ENCODE measurements around the gene ZNF423. TPM values are rescaled to one million over a fixed set of nuclear protein-coding genes. Genes with fewer than 3 reads are reported as not detected.

Gene ZNF423
- total RNA-seq, result not detected

- H3K27me3 Mint-ChIP-seq (ENCODE audit: low read depth), result peaks cover 61% of the 10 kb centered on the region
- no peaks in the 10 kb centered on the region for H3K9me3 Mint-ChIP-seq
- peak in 1 of 2 donors; percentile 15 for DNase-seq
- ATAC-seq (replicated peaks in 1 of 2), result no peak
- H3K4me3 Mint-ChIP-seq, result peak within 1 kb of the TSS; percentile 75 to 81
- H3K36me3 Mint-ChIP-seq (ENCODE audit: insufficient read depth in 2 of 2), result peaks cover 2% of the 10 kb centered on the region in 2 donors
- H3K4me1 Mint-ChIP-seq (ENCODE audit: low read depth), result peaks cover 5% of the 10 kb centered on the region
- no peak within 1 kb of the TSS for H3K27ac Mint-ChIP-seq
Observed at GRCh38 chr16:49855822-49856671, at the start of gene ZNF423. Gene ZNF423, minus strand, starts transcription at chr16:49856112. Its CDS starts 338 bp downstream, at chr16:49855774.

- peaks cover 4% of the 10 kb centered on the region for H3K27me3 Mint-ChIP-seq (ENCODE audit: low read depth)
- no peaks in the 10 kb centered on the region for H3K4me1 Mint-ChIP-seq (ENCODE audit: low read depth)
- H3K36me3 Mint-ChIP-seq (ENCODE audit: insufficient read depth in 2 of 2), result no peaks in the 10 kb centered on the region
- H3K4me3 Mint-ChIP-seq, result no peak overlapping the region
- ATAC-seq (replicated peaks in 1 of 2), result no peak
- no peaks in the 10 kb centered on the region for H3K9me3 Mint-ChIP-seq
- DNase-seq, result no peak
- H3K27ac Mint-ChIP-seq, result no peak overlapping the region
Observed at GRCh38 chr16:49904348-49905062, 48.6 kb upstream of the ZNF423 start.

- Mint-ChIP-seq H3K36me3 (ENCODE audit: insufficient read depth in 2 of 2) (no peaks in the 10 kb centered on the region), H3K27ac (no peak overlapping the region), H3K4me1 (ENCODE audit: low read depth) (no peaks in the 10 kb centered on the region), H3K4me3 (no peak overlapping the region), H3K27me3 (ENCODE audit: low read depth) (no peaks in the 10 kb centered on the region), H3K9me3 (no peaks in the 10 kb centered on the region)
- ATAC-seq (replicated peaks in 1 of 2) (no peak), DNase-seq (no peak)
Observed at GRCh38 chr16:49902908-49903307, 47.0 kb upstream of the ZNF423 start.

GRCh38 chr16:49901711-49902110, 45.8 kb upstream of the ZNF423 start:
- ATAC-seq (replicated peaks in 1 of 2) (no peak), DNase-seq (no peak)
- H3K4me3 Mint-ChIP-seq, result no peak overlapping the region
- H3K4me1 Mint-ChIP-seq (ENCODE audit: low read depth), result no peaks in the 10 kb centered on the region
- H3K36me3 Mint-ChIP-seq (ENCODE audit: insufficient read depth in 2 of 2), result no peaks in the 10 kb centered on the region
- no peak overlapping the region for H3K27ac Mint-ChIP-seq
- H3K27me3 Mint-ChIP-seq (ENCODE audit: low read depth), result no peaks in the 10 kb centered on the region
- no peaks in the 10 kb centered on the region for H3K9me3 Mint-ChIP-seq

GRCh38 chr16:49900875-49901274, 45.0 kb upstream of the ZNF423 start:
- no peaks in the 10 kb centered on the region for H3K27me3 Mint-ChIP-seq (ENCODE audit: low read depth)
- DNase-seq, result no peak
- H3K4me1 Mint-ChIP-seq (ENCODE audit: low read depth), result no peaks in the 10 kb centered on the region
- no peaks in the 10 kb centered on the region for H3K9me3 Mint-ChIP-seq
- no peaks in the 10 kb centered on the region for H3K36me3 Mint-ChIP-seq (ENCODE audit: insufficient read depth in 2 of 2)
- no peak overlapping the region for H3K27ac Mint-ChIP-seq
- no peak for ATAC-seq (replicated peaks in 1 of 2)
- H3K4me3 Mint-ChIP-seq, result no peak overlapping the region

GRCh38 chr16:49899991-49900695, 44.2 kb upstream of the ZNF423 start:
- DNase-seq (no peak), ATAC-seq (replicated peaks in 1 of 2) (no peak)
- H3K9me3 Mint-ChIP-seq, result no peaks in the 10 kb centered on the region
- H3K27ac Mint-ChIP-seq, result no peak overlapping the region
- no peak overlapping the region for H3K4me3 Mint-ChIP-seq
- H3K4me1 Mint-ChIP-seq (ENCODE audit: low read depth), result no peaks in the 10 kb centered on the region
- H3K36me3 Mint-ChIP-seq (ENCODE audit: insufficient read depth in 2 of 2), result no peaks in the 10 kb centered on the region
- H3K27me3 Mint-ChIP-seq (ENCODE audit: low read depth), result no peaks in the 10 kb centered on the region

GRCh38 chr16:49896447-49896964, 40.6 kb upstream of the ZNF423 start:
- no peak for ATAC-seq (replicated peaks in 1 of 2)
- Mint-ChIP-seq H3K27ac (no peak overlapping the region), H3K9me3 (no peaks in the 10 kb centered on the region), H3K27me3 (ENCODE audit: low read depth) (peaks cover 8% of the 10 kb centered on the region), H3K4me1 (ENCODE audit: low read depth) (no peaks in the 10 kb centered on the region), H3K4me3 (no peak overlapping the region), H3K36me3 (ENCODE audit: insufficient read depth in 2 of 2) (no peaks in the 10 kb centered on the region)
- DNase-seq, result no peak

GRCh38 chr16:49890876-49891275, 35.0 kb upstream of the ZNF423 start:
- Mint-ChIP-seq H3K4me1 (ENCODE audit: low read depth) (no peaks in the 10 kb centered on the region), H3K4me3 (no peak overlapping the region), H3K36me3 (ENCODE audit: insufficient read depth in 2 of 2) (peaks cover 2 to 3% of the 10 kb centered on the region in 2 donors), H3K27me3 (ENCODE audit: low read depth) (peaks cover 16% of the 10 kb centered on the region), H3K27ac (no peak overlapping the region), H3K9me3 (peaks cover 2 to 4% of the 10 kb centered on the region in 2 donors)
- peak; percentile 19 to 20 for DNase-seq
- ATAC-seq (replicated peaks in 1 of 2), result peak in 1 of 2 donors; percentile 48

- DNase-seq, result no peak
Observed at GRCh38 chr16:49889725-49890397, 33.9 kb upstream of the ZNF423 start.

GRCh38 chr16:49886554-49887094, 30.7 kb upstream of the ZNF423 start:
- DNase-seq (no peak), ATAC-seq (replicated peaks in 1 of 2) (no peak)
- no peak overlapping the region for H3K4me3 Mint-ChIP-seq
- peaks cover 2 to 4% of the 10 kb centered on the region in 2 donors for H3K9me3 Mint-ChIP-seq
- H3K4me1 Mint-ChIP-seq (ENCODE audit: low read depth), result no peaks in the 10 kb centered on the region
- H3K36me3 Mint-ChIP-seq (ENCODE audit: insufficient read depth in 2 of 2), result peaks cover 2 to 3% of the 10 kb centered on the region in 2 donors
- peaks cover 14% of the 10 kb centered on the region for H3K27me3 Mint-ChIP-seq (ENCODE audit: low read depth)
- H3K27ac Mint-ChIP-seq, result no peak overlapping the region

More at GRCh38 chr16:49889725-49890397, 33.9 kb upstream of the ZNF423 start:
- H3K9me3 Mint-ChIP-seq, result peaks cover 2 to 4% of the 10 kb centered on the region in 2 donors
- H3K27ac Mint-ChIP-seq, result no peak overlapping the region
- no peak overlapping the region for H3K4me3 Mint-ChIP-seq
- peaks cover 2 to 3% of the 10 kb centered on the region in 2 donors for H3K36me3 Mint-ChIP-seq (ENCODE audit: insufficient read depth in 2 of 2)
- H3K27me3 Mint-ChIP-seq (ENCODE audit: low read depth), result peaks cover 16% of the 10 kb centered on the region
- no peaks in the 10 kb centered on the region for H3K4me1 Mint-ChIP-seq (ENCODE audit: low read depth)
- peak in 1 of 2 donors; percentile 44 for ATAC-seq (replicated peaks in 1 of 2)

- Mint-ChIP-seq H3K27me3 (ENCODE audit: low read depth) (peaks cover 6% of the 10 kb centered on the region), H3K9me3 (no peaks in the 10 kb centered on the region), H3K4me1 (ENCODE audit: low read depth) (no peaks in the 10 kb centered on the region), H3K27ac (no peak overlapping the region), H3K4me3 (no peak overlapping the region), H3K36me3 (ENCODE audit: insufficient read depth in 2 of 2) (peaks cover 0 to 2% of the 10 kb centered on the region in 2 donors)
- ATAC-seq (replicated peaks in 1 of 2) (no peak), DNase-seq (no peak)
Observed at GRCh38 chr16:49884033-49885015, 28.4 kb upstream of the ZNF423 start.

Measured in activated T-cell treated with anti-CD3 and anti-CD28 coated beads, Interleukin-2, amount 50 U/mL, for 72 hours (primary cell).